OCI-LY1 (cell line): Measurements from ENCODE around the gene FMN1.
"Not testable (repeated sequence)": the region's sequence is repeated elsewhere in the genome, so short reads cannot be mapped to it uniquely, and the experiment has no call there.

Source experiments
- H2AFZ ChIP-seq: fragments of 200-600 bp; sonication (generic), shearing (Covaris generic); 2 replicates; pipeline ENCODE4 v1.6.0; 2014; ENCODE audit warnings: antibody characterized with exemption, mild to moderate bottlenecking, low read length
- H3F3A ChIP-seq: fragments of 200-600 bp; sonication (generic), shearing (Covaris generic); 2 replicates; pipeline ENCODE4 v1.6.0; 2014; ENCODE audit warnings: mild to moderate bottlenecking, antibody characterized with exemption, low read length, moderate library complexity; ENCODE audit not compliant: insufficient read depth
- H3K27ac ChIP-seq: fragments of 200-600 bp; sonication (generic); 2 replicates; pipeline ENCODE4 v1.5.1; 2014; ENCODE audit warnings: low read length, mixed run types, mild to moderate bottlenecking, low read depth; ENCODE audit not compliant: poor library complexity, severe bottlenecking
- H3K27me3 ChIP-seq: fragments of 200-600 bp; sonication (generic); 2 replicates; pipeline ENCODE4 v1.6.0; 2014; ENCODE audit warnings: antibody characterized with exemption, mild to moderate bottlenecking, low read length, moderate library complexity; ENCODE audit not compliant: insufficient read depth
- H3K36me3 ChIP-seq: fragments of 200-600 bp; sonication (generic); 2 replicates; pipeline ENCODE4 v1.6.1; 2014; ENCODE audit warnings: mild to moderate bottlenecking, antibody characterized with exemption, low read length, moderate library complexity, mixed read lengths; ENCODE audit not compliant: insufficient read depth
- H3K4me1 ChIP-seq: fragments of 200-600 bp; sonication (generic); 2 replicates; pipeline ENCODE4 v1.5.1; 2014; ENCODE audit warnings: mild to moderate bottlenecking, low read length, moderate library complexity; ENCODE audit not compliant: insufficient read depth, severe bottlenecking
- H3K4me2 ChIP-seq: fragments of 200-600 bp; sonication (generic), shearing (Covaris generic); 2 replicates; pipeline ENCODE4 v1.6.1; 2014; ENCODE audit warnings: low read length
- H3K4me3 ChIP-seq: fragments of 200-600 bp; sonication (generic); 2 replicates; pipeline ENCODE4 v1.5.1; 2014; ENCODE audit warnings: low read length, low read depth, mild to moderate bottlenecking, mixed read lengths; ENCODE audit not compliant: poor library complexity, severe bottlenecking
- H3K79me2 ChIP-seq: fragments of 200-600 bp; shearing (Covaris generic); 2 replicates; pipeline ENCODE4 v1.6.1; 2016; ENCODE audit warnings: mixed run types, low read length, mixed read lengths; ENCODE audit not compliant: insufficient read depth
- H3K9ac ChIP-seq: fragments of 200-600 bp; sonication (generic), shearing (Covaris generic); 2 replicates; pipeline ENCODE4 v1.6.1; 2014; ENCODE audit warnings: mild to moderate bottlenecking, low read length, mixed read lengths
- H3K9me2 ChIP-seq: fragments of 200-600 bp; sonication (generic), shearing (Covaris generic); 2 replicates; pipeline ENCODE4 v1.6.1; 2014; ENCODE audit warnings: low read depth, mild to moderate bottlenecking, low read length, mixed read lengths
- H3K9me3 ChIP-seq: fragments of 200-600 bp; shearing (Covaris generic); 2 replicates; pipeline ENCODE4 v1.6.1; 2014; ENCODE audit warnings: low read length, mixed read lengths
- H4K20me1 ChIP-seq: fragments of 200-600 bp; sonication (generic), shearing (Covaris generic); 2 replicates; pipeline ENCODE4 v1.6.0; 2016; ENCODE audit warnings: mild to moderate bottlenecking, low read length; ENCODE audit not compliant: insufficient read depth
- EZH2 ChIP-seq: fragments of 200-600 bp; sonication (generic), shearing (Covaris generic); IDR thresholded peaks from 2 replicates; pipeline ENCODE4 v1.8.0; 2017; ENCODE audit warnings: borderline replicate concordance, mixed run types, mild to moderate bottlenecking, antibody characterized with exemption, low read length, moderate library complexity, mixed read lengths
- TF ChIP-seq, protein P1 (sequence below): fragments of 200-600 bp; sonication (generic), shearing (Covaris generic); IDR thresholded peaks from 2 replicates; pipeline ENCODE4 v1.5.1; 2017; ENCODE audit warnings: mild to moderate bottlenecking, antibody characterized with exemption, low read length, moderate library complexity, mixed read lengths

Gene FMN1

DNA sequence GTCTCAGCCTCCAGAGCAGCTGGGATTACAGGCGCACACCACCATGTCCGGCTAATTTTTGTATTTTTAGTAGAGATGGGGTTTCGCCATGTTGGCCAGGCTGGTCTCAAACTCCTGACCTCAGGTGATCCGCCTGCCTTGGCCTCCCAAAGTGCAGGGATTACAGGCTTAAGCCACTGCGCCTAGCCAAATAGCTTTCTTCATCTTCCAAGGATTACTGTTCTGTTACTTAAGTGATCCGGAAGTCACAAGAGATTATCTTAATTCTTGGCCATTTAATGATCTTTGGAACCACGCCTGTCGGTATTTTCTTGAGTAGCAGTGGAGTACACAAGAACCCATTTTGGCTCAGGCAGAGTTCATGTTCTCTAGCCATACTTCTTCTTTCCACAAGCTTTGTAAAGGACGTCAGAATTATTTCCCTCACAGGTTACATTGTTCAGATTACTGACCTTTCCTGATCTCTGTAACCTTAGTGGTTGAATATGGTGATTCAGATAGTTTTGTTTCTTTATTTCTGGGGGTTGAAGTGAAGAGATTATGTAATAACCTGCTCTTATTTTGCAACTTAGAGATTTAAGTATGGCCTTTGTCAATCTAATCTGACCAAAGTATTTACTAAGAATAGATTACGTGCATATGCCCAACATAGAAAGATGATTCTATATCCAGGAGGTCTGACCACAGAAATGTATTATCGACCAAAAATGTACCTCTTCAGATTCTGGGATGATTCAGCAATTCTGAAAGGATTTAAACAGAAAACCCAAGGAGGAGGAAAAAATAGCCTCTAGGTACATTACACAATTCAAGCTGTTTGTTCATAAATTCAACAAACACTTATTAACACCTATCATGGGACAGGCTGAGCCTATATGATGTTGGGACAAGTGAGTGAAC, 344.5 kb downstream of the FMN1 start:
- Histone ChIP-seq H3K27ac (no peak overlapping the region), H3K36me3 (no peaks in the 10 kb centered on the region), H4K20me1 (no peaks in the 10 kb centered on the region; the same call in 1 of the 2 replicates), H3K79me2 (no peaks in the 10 kb centered on the region), H3K27me3 (no peaks in the 10 kb centered on the region), H3K9me2 (no peaks in the 10 kb centered on the region), H3K4me1 (no peaks in the 10 kb centered on the region), H3K9me3 (no peaks in the 10 kb centered on the region), H3K4me2 (no peak overlapping the region), H3K9ac (no peak overlapping the region), H2AFZ (no peak overlapping the region), H3F3A (no peaks in the 10 kb centered on the region), H3K4me3 (no peak overlapping the region)
- TF ChIP-seq, protein P1, sequence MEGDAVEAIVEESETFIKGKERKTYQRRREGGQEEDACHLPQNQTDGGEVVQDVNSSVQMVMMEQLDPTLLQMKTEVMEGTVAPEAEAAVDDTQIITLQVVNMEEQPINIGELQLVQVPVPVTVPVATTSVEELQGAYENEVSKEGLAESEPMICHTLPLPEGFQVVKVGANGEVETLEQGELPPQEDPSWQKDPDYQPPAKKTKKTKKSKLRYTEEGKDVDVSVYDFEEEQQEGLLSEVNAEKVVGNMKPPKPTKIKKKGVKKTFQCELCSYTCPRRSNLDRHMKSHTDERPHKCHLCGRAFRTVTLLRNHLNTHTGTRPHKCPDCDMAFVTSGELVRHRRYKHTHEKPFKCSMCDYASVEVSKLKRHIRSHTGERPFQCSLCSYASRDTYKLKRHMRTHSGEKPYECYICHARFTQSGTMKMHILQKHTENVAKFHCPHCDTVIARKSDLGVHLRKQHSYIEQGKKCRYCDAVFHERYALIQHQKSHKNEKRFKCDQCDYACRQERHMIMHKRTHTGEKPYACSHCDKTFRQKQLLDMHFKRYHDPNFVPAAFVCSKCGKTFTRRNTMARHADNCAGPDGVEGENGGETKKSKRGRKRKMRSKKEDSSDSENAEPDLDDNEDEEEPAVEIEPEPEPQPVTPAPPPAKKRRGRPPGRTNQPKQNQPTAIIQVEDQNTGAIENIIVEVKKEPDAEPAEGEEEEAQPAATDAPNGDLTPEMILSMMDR, result no peak
- TF ChIP-seq EZH2, result no peak

DNA sequence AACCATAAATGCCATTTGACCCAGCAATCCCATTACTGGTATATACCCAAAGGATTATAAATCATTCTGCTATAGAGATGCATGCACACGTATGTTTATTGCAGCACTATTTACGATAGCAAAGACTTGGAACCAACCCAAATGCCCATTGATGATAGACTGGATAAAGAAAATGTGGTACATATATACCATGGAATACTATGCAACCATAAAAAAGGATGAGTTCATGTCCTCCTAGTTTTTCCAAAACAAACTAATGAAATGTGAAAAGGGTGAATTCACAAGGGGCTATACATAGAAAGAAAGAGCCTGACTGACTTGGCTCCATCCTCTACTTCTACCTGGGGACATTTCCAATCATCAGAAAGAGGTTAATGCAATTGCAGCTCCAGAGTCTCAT, 347.8 kb downstream of the FMN1 start:
- H2AFZ ChIP-seq, H3K79me2 ChIP-seq, H3K36me3 ChIP-seq: not testable (repeated sequence)

DNA sequence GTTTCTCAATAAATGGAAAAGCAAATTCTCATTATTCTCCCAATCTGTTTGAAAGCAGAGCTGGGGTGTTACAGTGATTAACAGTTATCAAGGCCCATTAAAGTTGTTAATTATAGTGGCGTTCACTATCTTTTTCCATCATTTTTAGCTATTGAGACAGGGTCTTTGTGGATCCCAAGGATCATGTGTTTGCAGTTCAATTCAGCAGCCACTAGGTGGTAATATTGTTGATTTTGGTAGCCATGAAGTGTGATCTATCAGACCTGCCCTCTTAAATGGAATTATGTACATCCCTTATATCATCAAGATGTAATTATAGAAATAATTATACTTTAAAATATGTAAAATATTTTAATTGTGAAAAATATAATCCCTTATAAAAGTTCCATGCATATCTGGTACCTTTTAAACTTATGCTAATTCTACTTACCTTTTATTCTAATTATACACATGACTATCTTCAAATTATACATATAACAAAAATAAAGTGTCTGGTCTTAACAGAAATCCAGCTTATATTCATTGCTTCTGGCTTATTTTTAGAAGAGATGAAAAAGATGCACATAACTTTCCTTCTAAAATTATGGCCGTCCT, 350.3 kb downstream of the FMN1 start:
- no peaks in the 10 kb centered on the region for H3K9me3 ChIP-seq
- TF ChIP-seq, protein P1, result peak; percentile 59
- TF ChIP-seq EZH2, result no peak
- H3K27me3 ChIP-seq, result 0 out of 2 replicates have a peak, but pooled peaks cover under 1% of the 10 kb centered on the region
- no peak overlapping the region for H3K4me2 ChIP-seq
- no peaks in the 10 kb centered on the region for H3K36me3 ChIP-seq
- no peak overlapping the region for H3K9ac ChIP-seq
- H3K27ac ChIP-seq, result no peak overlapping the region
- no peaks in the 10 kb centered on the region for H3K79me2 ChIP-seq
- no peaks in the 10 kb centered on the region for H3K9me2 ChIP-seq
- no peaks in the 10 kb centered on the region for H3K4me1 ChIP-seq
- no peak overlapping the region for H3K4me3 ChIP-seq
- no peak overlapping the region for H2AFZ ChIP-seq
- H4K20me1 ChIP-seq, result no peaks in the 10 kb centered on the region
- H3F3A ChIP-seq, result no peaks in the 10 kb centered on the region

More for the DNA sequence above, 347.8 kb downstream of the FMN1 start:
- not testable (repeated sequence) for H3K27ac ChIP-seq, H3K4me1 ChIP-seq, H3K9ac ChIP-seq, H3K4me3 ChIP-seq, H3K9me2 ChIP-seq, H3K4me2 ChIP-seq, H3F3A ChIP-seq, H3K9me3 ChIP-seq, H4K20me1 ChIP-seq, H3K27me3 ChIP-seq
